Fibroblast of skin of right quadriceps (primary cell): Measurements from ENCODE around the gene LIN28B.

Experiments used
- DNase-seq: peaks from one replicate; pipeline ENCODE4 v3.0.0-alpha.2; 2013

LIN28B gene

GRCh38 chr6:105116150-105116549 lies 159.2 kb downstream of the LIN28B start:
- DNase-seq: no peak

GRCh38 chr6:105120570-105120969 lies 163.7 kb downstream of the LIN28B start:
- peak; percentile 3 for DNase-seq

- no peak for DNase-seq
These were observed 165.1 kb downstream of the LIN28B start for GRCh38 chr6:105121981-105122380.

- DNase-seq: no peak
These were observed 165.8 kb downstream of the LIN28B start for GRCh38 chr6:105122717-105123116.
